Measurements from ENCODE around the gene FBXW4.
A peak's percentile ranks its signal among the peaks of the same experiment; 100 is the strongest.

FBXW4 gene

GRCh38 chr10:101704331-101704730, 9.4 kb upstream of the FBXW4 start:
- no peak for TF ChIP-seq CTCF (IDR thresholded peaks at IDR 0.05; ENCODE audit: low read depth, low read length)
- H3K4me3 ChIP-seq (ENCODE audit: low read depth, low read length): no peak overlapping the region

- H3K4me3 ChIP-seq (ENCODE audit: low read depth, low read length): no peak overlapping the region
- no peak for TF ChIP-seq CTCF (IDR thresholded peaks at IDR 0.05; ENCODE audit: low read depth, low read length)
Observed at GRCh38 chr10:101696632-101697031, 1.7 kb upstream of the FBXW4 start.

- TF ChIP-seq CTCF (IDR thresholded peaks at IDR 0.05; ENCODE audit: low read depth, low read length): no peak
- peak overlapping the region; percentile 74 for H3K4me3 ChIP-seq (ENCODE audit: low read depth, low read length)
Observed at GRCh38 chr10:101695404-101695890, 477 bp upstream of the FBXW4 start.

- H3K4me3 ChIP-seq (ENCODE audit: low read depth, low read length): peak overlapping the region; percentile 74
- TF ChIP-seq CTCF (IDR thresholded peaks at IDR 0.05; ENCODE audit: low read depth, low read length): no peak
Observed at GRCh38 chr10:101693978-101694673, 844 bp downstream of the FBXW4 start.

GRCh38 chr10:101693651-101693977, 1.4 kb downstream of the FBXW4 start:
- no peak for TF ChIP-seq CTCF (IDR thresholded peaks at IDR 0.05; ENCODE audit: low read depth, low read length)
- H3K4me3 ChIP-seq (ENCODE audit: low read depth, low read length): peak overlapping the region; percentile 74

- H3K4me3 ChIP-seq (ENCODE audit: low read depth, low read length): no peak overlapping the region
Observed at GRCh38 chr10:101691081-101691480, 3.9 kb downstream of the FBXW4 start.

More at GRCh38 chr10:101691081-101691480, 3.9 kb downstream of the FBXW4 start:
- no peak for TF ChIP-seq CTCF (IDR thresholded peaks at IDR 0.05; ENCODE audit: low read depth, low read length)
